Cerebellar nuclear complex (tissue), 1 donor: ENCODE data around the gene PDLIM1.

ENCODE experiments used
- DNase-seq, 2 experiments: peaks; one replicate each; lab custom pipeline; 2025; lab: John Stamatoyannopoulos, UW

Gene PDLIM1

GRCh38 chr10:95290461-95291364 is at the start of gene PDLIM1:
TSS of gene PDLIM1 (minus strand) at chr10:95291003. CDS start at chr10:95290915, 88 bp downstream.
- no peak for DNase-seq

- DNase-seq: no peak
These were observed 49.1 kb upstream of the PDLIM1 start for GRCh38 chr10:95339863-95340262.

- no peak for DNase-seq
These were observed 46.8 kb upstream of the PDLIM1 start for GRCh38 chr10:95337423-95338160.

- DNase-seq: no peak
These were observed 45.9 kb upstream of the PDLIM1 start for GRCh38 chr10:95336702-95337101.

- no peak for DNase-seq
These were observed 45.3 kb upstream of the PDLIM1 start for GRCh38 chr10:95335933-95336699.

DNA sequence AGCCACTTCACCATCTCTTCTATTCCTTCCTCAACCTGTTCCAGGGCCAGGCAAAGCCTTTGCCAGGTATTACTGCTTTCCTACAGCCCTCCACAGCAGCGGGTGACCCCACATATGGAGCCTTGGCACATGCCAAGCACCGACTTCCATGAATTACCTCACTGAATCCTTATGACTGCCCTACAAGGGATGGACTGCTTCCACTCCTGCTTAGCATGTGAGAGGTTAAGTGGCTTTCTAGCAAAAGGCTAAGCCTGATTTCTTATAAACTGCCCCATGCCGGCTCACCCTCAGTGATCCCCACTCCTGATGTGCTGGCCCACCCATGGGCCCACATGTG is 44.0 kb upstream of the PDLIM1 start:
- DNase-seq: no peak

DNA sequence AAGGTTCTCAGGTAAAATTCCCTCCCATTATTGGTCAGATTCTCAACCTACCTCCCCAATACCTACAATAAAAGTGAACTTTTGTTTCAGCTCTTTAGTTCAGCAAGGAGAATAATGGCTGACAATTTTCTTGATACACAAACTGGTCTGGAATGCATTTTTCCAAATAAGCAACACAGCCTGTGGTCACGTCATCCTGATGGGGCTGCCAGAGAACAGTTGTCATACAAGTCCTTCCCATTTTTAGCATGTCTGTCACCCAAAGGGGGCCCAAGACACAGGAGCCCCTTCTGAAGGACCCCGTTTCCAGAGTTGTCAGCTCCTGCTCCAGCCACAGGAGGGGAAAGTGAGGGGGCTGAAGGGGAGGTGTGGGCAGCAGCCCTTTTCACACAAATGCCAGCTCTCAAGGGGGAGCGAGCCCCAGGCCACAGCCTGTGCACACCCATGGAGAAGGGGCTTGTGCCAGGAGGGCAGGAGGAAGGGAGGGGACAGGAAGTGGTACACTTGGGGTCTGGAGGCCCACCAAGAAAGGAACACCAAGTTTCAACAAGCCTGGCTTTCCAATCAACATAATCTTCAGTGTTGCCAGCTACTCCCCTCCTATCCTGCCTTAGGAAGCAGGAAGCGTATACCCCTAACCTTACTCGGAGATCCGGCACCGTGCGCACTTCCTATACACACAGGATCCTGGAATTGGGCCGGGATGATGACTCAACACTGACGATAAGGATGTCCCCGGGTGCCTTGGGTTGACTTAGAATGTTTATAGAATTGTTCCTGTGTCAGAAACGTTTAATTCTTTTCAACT is 43.4 kb upstream of the PDLIM1 start:
- no peak for DNase-seq

- no peak for DNase-seq
These were observed 42.0 kb upstream of the PDLIM1 start for GRCh38 chr10:95332666-95333249.

DNA sequence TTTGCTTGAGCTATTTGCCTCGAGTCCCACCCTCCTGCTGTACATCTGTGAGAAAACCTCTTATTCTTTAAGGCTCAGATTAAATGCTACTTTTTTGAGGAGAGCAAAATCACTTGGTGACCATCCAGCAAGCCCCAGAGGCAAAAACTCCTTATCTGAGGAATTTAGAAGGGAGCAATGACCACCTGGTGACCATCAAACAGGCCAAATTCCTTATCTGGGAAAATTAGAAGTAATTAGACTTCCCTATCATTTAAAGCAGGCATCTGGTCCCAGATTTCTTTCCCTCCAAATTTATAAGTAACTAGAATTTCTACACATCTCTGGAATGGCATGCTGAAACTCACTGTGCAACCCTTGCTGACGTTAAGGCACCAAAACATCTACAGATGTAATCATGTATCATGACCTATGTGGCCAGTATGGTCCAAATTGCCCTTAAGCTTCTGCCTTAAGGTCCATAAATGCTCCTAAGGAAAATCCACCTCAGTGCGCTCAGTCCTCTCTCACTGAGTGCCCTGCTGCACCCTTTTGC is 40.9 kb upstream of the PDLIM1 start:
- no peak for DNase-seq

DNA sequence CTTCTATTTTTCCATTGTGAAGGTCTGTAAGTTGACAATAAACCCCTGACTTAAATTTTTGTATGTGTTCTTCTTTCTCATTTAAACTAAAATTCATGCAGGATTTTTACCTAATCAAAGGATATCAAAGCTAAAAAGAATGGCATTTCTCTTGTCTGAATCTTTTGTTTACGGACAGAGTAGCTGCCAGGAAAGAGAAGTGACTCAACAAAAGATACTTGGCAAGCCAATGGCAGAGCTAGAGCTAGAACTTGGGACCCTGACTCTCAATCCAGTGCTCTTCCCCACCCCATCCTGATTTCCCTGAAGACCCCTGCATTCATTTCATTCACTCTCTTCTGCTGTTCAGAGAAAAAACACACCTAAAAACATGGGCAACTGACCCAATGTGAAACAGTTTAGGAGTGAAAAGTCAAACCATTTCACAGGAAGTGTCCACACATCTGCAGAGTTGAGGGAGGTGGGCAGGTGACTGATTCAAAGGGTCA is 40.2 kb upstream of the PDLIM1 start:
- DNase-seq: no peak

DNA sequence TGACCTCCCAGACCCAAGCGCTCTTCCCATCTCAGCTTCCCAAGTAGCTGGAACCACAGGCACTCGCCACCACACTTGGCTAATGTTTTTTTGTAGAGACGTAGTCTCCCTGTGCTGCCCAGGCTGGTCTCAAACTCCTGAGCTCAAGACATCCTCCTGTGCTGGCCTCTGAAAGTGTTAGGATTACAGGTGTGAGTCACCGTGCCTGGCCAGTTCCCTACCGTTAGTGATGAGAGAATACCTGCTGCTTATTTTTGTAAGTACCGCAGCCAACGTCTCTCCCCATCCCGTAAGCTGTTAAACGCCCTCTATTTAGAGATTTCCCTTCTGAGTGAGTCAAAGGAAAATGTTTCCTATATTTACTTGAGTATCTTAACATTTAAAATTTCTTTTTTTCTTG is 38.5 kb upstream of the PDLIM1 start:
- no peak for DNase-seq

DNA sequence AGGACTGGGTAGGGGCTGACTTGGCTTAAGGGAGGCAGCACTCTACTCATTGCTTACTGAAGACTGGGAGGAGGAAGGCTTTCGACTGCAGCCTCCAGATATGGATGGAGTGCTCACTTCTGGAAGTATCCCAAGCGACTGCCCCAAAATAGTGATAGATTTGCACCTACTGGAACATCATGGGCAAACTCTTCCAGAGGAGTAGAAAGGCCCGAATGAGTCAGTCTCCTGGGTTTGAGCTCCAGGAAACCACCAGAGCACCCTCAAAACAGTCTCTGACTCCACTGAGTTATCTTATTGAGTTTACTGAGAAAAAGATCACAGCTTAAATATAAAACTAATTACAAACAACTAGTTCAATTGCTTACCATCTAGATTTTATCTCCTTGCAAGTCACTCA is 37.2 kb upstream of the PDLIM1 start:
- no peak for DNase-seq

DNA sequence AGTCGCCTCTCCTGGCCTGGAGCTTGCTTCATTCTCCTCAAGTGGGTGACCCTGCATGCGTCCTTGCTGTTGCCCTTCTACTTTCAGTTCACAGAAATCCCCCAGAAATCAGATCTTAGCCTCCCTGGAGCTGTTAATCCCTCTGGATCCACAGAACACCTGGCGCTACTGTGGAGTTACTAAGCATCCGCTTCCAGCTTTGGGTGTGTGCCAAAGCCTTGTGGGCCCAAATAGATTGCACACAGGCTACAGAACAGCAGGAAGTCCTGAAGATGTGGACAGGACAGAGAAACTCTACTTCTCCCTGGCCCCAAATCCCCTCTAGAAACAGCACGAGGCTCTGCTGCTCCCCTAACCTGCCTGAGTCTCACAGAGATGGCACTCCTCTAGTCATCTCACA is 36.6 kb upstream of the PDLIM1 start:
- no peak for DNase-seq

DNA sequence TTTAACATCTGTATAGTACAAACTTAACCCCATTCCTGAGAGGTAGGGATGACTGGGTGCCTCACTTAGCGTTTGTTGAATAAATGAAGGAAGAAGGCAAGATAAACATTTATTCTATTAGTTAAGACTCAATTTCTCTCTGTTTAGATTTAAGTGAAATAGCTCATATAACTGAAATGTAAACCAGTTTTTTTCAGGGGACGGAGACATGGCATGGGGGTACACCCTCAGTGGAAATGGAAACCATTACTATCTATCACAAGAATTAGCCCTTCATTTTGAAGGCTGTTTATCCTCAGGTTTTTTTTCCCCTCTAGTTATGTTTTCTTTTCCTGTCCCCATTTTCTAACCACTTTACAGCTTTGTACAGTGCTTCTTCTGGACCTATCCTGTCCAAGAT is 35.6 kb upstream of the PDLIM1 start:
- no peak for DNase-seq

DNA sequence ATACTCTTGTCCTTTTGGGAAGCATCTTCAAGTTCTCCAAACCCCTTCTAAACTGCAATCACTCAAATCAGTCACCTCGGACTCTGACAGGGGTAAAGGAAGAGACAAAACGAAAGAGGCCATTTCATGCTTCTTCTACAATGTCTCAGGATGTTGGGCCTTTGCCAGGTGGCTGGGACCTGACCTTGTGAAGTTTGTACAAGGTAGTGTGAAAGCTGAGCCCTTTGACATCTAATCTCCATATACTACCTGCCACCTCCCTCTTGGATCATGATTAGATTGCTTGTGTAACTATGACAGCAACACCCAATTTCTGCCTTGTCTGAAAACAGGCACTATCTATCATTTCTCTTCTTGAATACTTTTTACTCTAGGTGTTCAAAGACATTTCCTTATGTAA is 35.1 kb upstream of the PDLIM1 start:
- no peak for DNase-seq

- no peak for DNase-seq
These were observed 33.8 kb upstream of the PDLIM1 start for GRCh38 chr10:95324436-95325268.

DNA sequence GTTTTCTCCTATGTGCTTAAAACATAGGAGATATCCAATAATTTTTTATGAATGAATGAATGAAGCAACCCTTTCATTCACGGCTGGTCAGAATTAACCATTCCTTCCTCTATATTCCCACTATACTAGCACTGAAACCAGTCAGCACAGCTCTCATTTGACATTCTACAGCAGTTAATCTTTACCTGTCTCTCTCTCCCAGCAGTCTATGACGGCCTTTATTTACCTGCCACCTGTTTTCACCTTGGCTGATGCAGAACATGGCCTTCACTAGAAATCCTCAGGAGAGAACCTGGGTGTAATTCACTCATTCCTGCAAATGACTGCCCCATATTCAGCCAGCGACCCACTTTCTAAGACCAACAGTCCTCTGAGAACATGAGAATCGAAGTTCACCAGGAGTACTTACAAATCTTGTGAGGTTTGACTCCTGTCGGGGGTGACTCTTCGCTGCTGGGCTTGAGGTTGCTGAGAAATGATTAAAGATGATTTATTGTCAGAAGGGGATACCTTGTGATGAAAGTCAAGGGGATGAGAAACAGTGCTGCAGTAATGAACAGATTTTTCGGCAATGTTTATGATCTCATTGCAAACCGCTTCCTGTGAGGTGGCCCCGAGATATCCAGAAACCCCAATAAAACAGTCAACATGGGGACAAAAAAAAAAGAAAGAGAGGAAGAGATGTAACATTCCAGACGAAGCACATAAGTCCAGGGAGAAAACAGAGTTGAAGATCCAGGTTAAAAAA is 30.9 kb upstream of the PDLIM1 start:
- DNase-seq: no peak

GRCh38 chr10:95319239-95319638 is 28.4 kb upstream of the PDLIM1 start:
- no peak for DNase-seq

DNA sequence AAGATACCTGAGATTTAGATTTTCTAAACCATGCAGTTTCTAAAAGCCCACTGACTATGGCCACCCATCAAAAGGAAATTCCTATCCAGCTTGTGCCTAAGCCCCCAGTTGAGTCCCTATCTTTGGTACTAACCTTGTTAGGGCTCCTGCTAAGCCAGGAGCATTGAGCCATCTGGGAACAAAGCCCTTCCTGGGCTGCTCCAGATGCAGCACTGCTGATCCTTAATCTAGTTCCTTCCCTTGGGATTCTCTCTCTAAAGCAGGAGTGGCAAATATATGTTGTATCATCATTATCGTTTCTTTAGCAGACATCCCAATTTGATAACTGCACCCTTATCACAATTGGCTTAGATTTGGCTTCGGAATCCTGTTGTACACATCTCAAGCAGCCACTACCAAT is 24.7 kb upstream of the PDLIM1 start:
- no peak for DNase-seq
